ENCODE results near the gene FBF1.

DNA sequence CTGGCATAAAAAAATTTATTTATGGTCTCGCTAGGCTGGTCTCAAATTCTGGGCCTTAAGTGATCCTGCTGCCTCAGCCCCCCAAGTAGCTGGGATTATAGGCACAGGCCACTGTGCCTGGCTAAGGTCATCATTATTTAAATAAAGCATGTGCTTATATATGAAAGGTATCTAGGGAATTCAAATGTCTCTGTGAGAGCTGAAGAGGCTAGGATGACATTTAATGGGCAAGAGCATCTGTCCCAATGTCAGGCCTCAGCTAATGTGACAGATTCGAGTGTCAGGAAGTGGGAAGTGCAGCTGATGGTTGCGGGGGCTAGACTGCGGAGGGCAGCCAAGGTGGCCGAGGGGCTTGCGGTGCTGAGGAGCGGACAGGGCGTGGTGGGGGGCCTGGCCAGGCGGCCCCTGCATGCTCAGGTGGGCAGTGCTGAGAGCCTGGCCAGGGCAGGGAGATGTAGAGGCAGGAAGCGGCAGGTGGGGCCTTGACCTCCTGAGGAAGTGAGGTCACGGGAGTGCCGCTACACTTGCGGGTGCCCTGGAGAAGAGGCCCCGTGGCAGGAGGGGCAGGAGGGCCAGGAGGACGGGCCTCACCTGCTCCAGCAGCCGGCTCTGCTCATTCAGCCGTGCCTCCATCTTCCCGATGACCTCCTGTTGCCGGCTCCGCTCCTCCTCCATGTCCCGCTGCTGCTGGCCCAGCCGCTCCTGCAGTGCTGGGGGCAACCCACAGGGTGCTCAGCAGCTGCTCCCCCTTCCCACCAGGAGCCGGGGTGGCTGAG lies 23.5 kb downstream of the FBF1 start:
- TF ChIP-seq, protein P1, sequence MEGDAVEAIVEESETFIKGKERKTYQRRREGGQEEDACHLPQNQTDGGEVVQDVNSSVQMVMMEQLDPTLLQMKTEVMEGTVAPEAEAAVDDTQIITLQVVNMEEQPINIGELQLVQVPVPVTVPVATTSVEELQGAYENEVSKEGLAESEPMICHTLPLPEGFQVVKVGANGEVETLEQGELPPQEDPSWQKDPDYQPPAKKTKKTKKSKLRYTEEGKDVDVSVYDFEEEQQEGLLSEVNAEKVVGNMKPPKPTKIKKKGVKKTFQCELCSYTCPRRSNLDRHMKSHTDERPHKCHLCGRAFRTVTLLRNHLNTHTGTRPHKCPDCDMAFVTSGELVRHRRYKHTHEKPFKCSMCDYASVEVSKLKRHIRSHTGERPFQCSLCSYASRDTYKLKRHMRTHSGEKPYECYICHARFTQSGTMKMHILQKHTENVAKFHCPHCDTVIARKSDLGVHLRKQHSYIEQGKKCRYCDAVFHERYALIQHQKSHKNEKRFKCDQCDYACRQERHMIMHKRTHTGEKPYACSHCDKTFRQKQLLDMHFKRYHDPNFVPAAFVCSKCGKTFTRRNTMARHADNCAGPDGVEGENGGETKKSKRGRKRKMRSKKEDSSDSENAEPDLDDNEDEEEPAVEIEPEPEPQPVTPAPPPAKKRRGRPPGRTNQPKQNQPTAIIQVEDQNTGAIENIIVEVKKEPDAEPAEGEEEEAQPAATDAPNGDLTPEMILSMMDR (IDR thresholded peaks at IDR 0.05): no peak
- TF ChIP-seq EP300 (IDR thresholded peaks at IDR 0.05): no peak
